SK-N-SH (cell line): ENCODE measurements around the gene PLCB1. TPM values are rescaled to one million over a fixed set of nuclear protein-coding genes. Genes with fewer than 3 reads are reported as not detected.

Experiments used
- CTCF ChIA-PET: fragments of 300-600, 350-600 bp; formaldehyde crosslinking; extraction: SDS; loops from one replicate; lab custom pipeline; 2021; lab: Yijun Ruan, JAX
- POLR2A ChIA-PET: fragments of 350-600 bp; sonication (Branson Sonifier 250); formaldehyde crosslinking; extraction: SDS; loops from one replicate; lab custom pipeline; 2020; ENCODE audit warnings: antibody characterized with exemption, inconsistent platforms; lab: Yijun Ruan, JAX
- DNase-seq: peaks from one replicate; pipeline ENCODE4 v3.0.0; 2012
- H2AFZ ChIP-seq: fragments of 200-600 bp; sonication (generic); 2 replicates; pipeline ENCODE4 v1.8.1; 2016; ENCODE audit warnings: antibody characterized with exemption, mild to moderate bottlenecking, low read depth
- H3F3A ChIP-seq: fragments of 200-600 bp; sonication (generic); replicated peaks from 2 replicates; pipeline ENCODE3; 2016; ENCODE audit warnings: antibody characterized with exemption, mild to moderate bottlenecking; ENCODE audit not compliant: insufficient read depth
- H3K27ac ChIP-seq, 2 experiments: fragments of 200-500 bp in 1 of 2; fragments of 200-600 bp in 1 of 2; sonication (Bioruptor generic) in 1 of 2; sonication (generic), shearing (Covaris generic) in 1 of 2; 2 replicates each; pipeline versions ENCODE4 v1.5.1 to v1.6.1; 2014 to 2016; ENCODE audit warnings: low read depth in 2 of 2, inconsistent platforms in 1 of 2, low read length in 1 of 2, mild to moderate bottlenecking in 1 of 2, mixed read lengths in 1 of 2
- H3K27me3 ChIP-seq: fragments of 200-600 bp; sonication (generic), shearing (Covaris generic); 2 replicates; pipeline ENCODE4 v1.6.1; 2016; ENCODE audit warnings: mixed run types; ENCODE audit not compliant: insufficient read depth
- H3K36me3 ChIP-seq, 2 experiments: fragments of 200-500 bp in 1 of 2; fragments of 200-600 bp in 1 of 2; sonication (Bioruptor generic) in 1 of 2; sonication (generic) in 1 of 2; replicated peaks in 1 of 2; 2 replicates each; pipeline versions ENCODE3 to v1.5.1; 2014 to 2016; ENCODE audit warnings: low read length in 1 of 2, mild to moderate bottlenecking in 1 of 2; ENCODE audit not compliant: insufficient read depth in 2 of 2, control insufficient read depth in 1 of 2
- H3K4me1 ChIP-seq, 2 experiments: fragments of 200-500 bp in 1 of 2; fragments of 200-600 bp in 1 of 2; sonication (Bioruptor generic) in 1 of 2; sonication (generic), shearing (Covaris generic) in 1 of 2; 2 replicates each; pipeline versions ENCODE4 v1.5.1 to v1.6.1; 2014 to 2016; ENCODE audit warnings: low read depth in 1 of 2, low read length in 1 of 2, mixed run types in 1 of 2; ENCODE audit not compliant: insufficient read depth in 2 of 2, control insufficient read depth in 1 of 2
- H3K4me2 ChIP-seq: fragments of 200-600 bp; sonication (generic), shearing (Covaris generic); 2 replicates; pipeline ENCODE4 v1.6.1; 2017; ENCODE audit warnings: mixed run types
- H3K4me3 ChIP-seq, 2 experiments: fragments of 200-500 bp in 1 of 2; fragments of 200-600 bp in 1 of 2; sonication (Bioruptor generic) in 1 of 2; sonication (generic), shearing (Covaris generic) in 1 of 2; 2 replicates each; pipeline versions ENCODE4 v1.5.1 to v1.8.1; 2014 to 2016; ENCODE audit warnings: low read depth in 2 of 2, inconsistent platforms in 1 of 2, low read length in 1 of 2, mild to moderate bottlenecking in 1 of 2, mixed read lengths in 1 of 2, moderate library complexity in 1 of 2
- H3K79me2 ChIP-seq: fragments of 200-600 bp; sonication (generic); 2 replicates; pipeline ENCODE4 v1.8.1; 2017; ENCODE audit warnings: mild to moderate bottlenecking; ENCODE audit not compliant: insufficient read depth
- H3K9ac ChIP-seq: fragments of 200-600 bp; sonication (generic); 2 replicates; pipeline ENCODE4 v1.6.1; 2017; ENCODE audit warnings: mixed run types
- H3K9me2 ChIP-seq: fragments of 200-600 bp; sonication (generic); 2 replicates; pipeline ENCODE4 v1.6.1; 2017; ENCODE audit warnings: mixed run types
- H3K9me3 ChIP-seq: fragments of 200-600 bp; sonication (generic); 2 replicates; pipeline ENCODE4 v1.6.1; 2017; ENCODE audit warnings: mixed run types, mild to moderate bottlenecking, moderate library complexity
- H4K20me1 ChIP-seq: fragments of 200-600 bp; sonication (generic); 2 replicates; pipeline ENCODE4 v1.6.1; 2017; ENCODE audit warnings: mild to moderate bottlenecking, mixed run types; ENCODE audit not compliant: insufficient read depth
- CHD2 ChIP-seq: fragments of 150-350 bp; IDR thresholded peaks from 2 replicates; pipeline ENCODE4 v1.6.1; 2018; ENCODE audit warnings: low read length; ENCODE audit not compliant: partially characterized antibody
- ELF1 ChIP-seq: IDR thresholded peaks from 2 replicates; pipeline ENCODE4 v1.4.0; 2012
- EP300 ChIP-seq, 2 experiments: IDR thresholded peaks; 2 replicates each; pipeline versions ENCODE4 v1.4.0 to v1.6.1; 2012; ENCODE audit warnings: borderline replicate concordance in 1 of 2, low read depth in 1 of 2, low read length in 1 of 2
- EZH2phosphoT487 ChIP-seq: fragments of 200-600 bp; sonication (generic); IDR thresholded peaks from 2 replicates; pipeline ENCODE4 v1.6.1; 2017; ENCODE audit warnings: low read depth, mixed run types, mild to moderate bottlenecking, antibody characterized with exemption, moderate library complexity, borderline replicate concordance
- FOXM1 ChIP-seq: IDR thresholded peaks from 2 replicates; pipeline ENCODE4 v1.4.0; 2012; ENCODE audit warnings: low read depth, mild to moderate bottlenecking
- GATA2 ChIP-seq: sonication (generic); formaldehyde crosslinking; IDR thresholded peaks from 2 replicates; pipeline ENCODE4 v1.5.0; 2020; ENCODE audit warnings: mild to moderate bottlenecking, missing genetic modification reagents
- JUND ChIP-seq: IDR thresholded peaks from 2 replicates; pipeline ENCODE4 v1.4.0; 2012
- MEF2A ChIP-seq: IDR thresholded peaks from 2 replicates; pipeline ENCODE4 v1.4.0; 2012; ENCODE audit warnings: low read depth, borderline replicate concordance
- MXI1 ChIP-seq: IDR thresholded peaks from 2 replicates; pipeline ENCODE4 v1.6.1; 2012; ENCODE audit warnings: mild to moderate bottlenecking, low read depth, low read length, improper control_type of control experiment
- NFIC ChIP-seq: IDR thresholded peaks from 2 replicates; pipeline ENCODE4 v1.4.0; 2012; ENCODE audit warnings: borderline replicate concordance
- NRF1 ChIP-seq: IDR thresholded peaks from 2 replicates; pipeline ENCODE4 v1.6.1; 2012; ENCODE audit warnings: low read depth, mild to moderate bottlenecking, low read length
- RFX5 ChIP-seq: IDR thresholded peaks from 2 replicates; pipeline ENCODE4 v1.6.1; 2012; ENCODE audit warnings: mild to moderate bottlenecking, improper control_type of control experiment, low read length
- RXRA ChIP-seq: IDR thresholded peaks from 2 replicates; pipeline ENCODE4 v1.4.0; 2012; ENCODE audit warnings: low read depth, mild to moderate bottlenecking, borderline replicate concordance
- SIN3A ChIP-seq: IDR thresholded peaks from 2 replicates; pipeline ENCODE4 v1.6.1; 2012; ENCODE audit warnings: low read depth, mild to moderate bottlenecking, low read length, moderate library complexity, borderline replicate concordance
- SMC3 ChIP-seq: IDR thresholded peaks from 2 replicates; pipeline ENCODE4 v1.6.1; 2012; ENCODE audit warnings: low read depth, low read length, improper control_type of control experiment
- TAF1 ChIP-seq: IDR thresholded peaks from 2 replicates; pipeline ENCODE4 v1.6.1; 2012; ENCODE audit warnings: low read depth, mild to moderate bottlenecking, low read length, moderate library complexity, borderline replicate concordance
- TEAD4 ChIP-seq: IDR thresholded peaks from 2 replicates; pipeline ENCODE4 v1.4.0; 2012; ENCODE audit warnings: mild to moderate bottlenecking, borderline replicate concordance; ENCODE audit not compliant: insufficient read depth
- YY1 ChIP-seq: IDR thresholded peaks from 2 replicates; pipeline ENCODE4 v1.4.0; 2012; ENCODE audit warnings: low read depth, mild to moderate bottlenecking
- WGBS: methylation state at CpG from one replicate; pipeline ENCODE4 v1.1.6; 2017; ENCODE audit warnings: low lambda C conversion rate; 5-methylcytosine and 5-hydroxymethylcytosine counted together
- polyA plus RNA-seq, 3 experiments: library from polyadenylated mRNA; depleted of rRNA; stranded (reverse); fragments of >200 nt; gene quantifications; 2 replicates each; pipeline ENCODE4 v1.2.3, GENCODE V29; 2012
- TF ChIP-seq, protein P1 (sequence below): IDR thresholded peaks from 2 replicates; pipeline ENCODE4 v1.4.0; 2012; ENCODE audit warnings: low read depth, borderline replicate concordance
- TF ChIP-seq, protein P2 (sequence below): IDR thresholded peaks from 2 replicates; pipeline ENCODE4 v1.4.0; 2012; ENCODE audit warnings: low read depth
- TF ChIP-seq, protein P3 (sequence below): IDR thresholded peaks from 2 replicates; pipeline ENCODE4; 2012

Gene PLCB1
- polyA plus RNA-seq, 1 of the 3 experiments (the other 2 are of a cell fraction) = 10.5 TPM

DNA sequence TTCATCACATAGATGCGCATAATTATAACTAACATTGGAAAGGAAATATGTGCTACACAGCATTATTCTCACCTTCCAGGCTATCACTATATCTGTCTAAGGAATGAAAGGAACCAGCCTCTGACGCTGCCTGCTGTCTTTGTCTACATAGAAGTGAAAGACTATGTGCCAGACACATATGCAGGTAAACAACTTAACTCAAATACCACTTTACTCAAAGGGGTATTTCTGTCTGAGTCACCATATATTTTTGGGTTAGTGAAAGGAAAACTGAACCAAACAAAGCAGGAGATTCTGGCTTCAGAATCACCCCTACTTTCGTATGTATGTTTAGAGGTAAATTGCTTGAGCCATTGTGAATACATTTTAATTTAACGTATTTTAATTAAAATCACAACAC is 608.2 kb downstream of the PLCB1 start:
- no peak overlapping the region for H3K4me3 ChIP-seq
- no peak overlapping the region for H3K27ac ChIP-seq
- no peaks in the 10 kb centered on the region for H3K4me1 ChIP-seq
- no peak for DNase-seq
- ChIA-PET CTCF (no interaction called here), POLR2A (no interaction called here)
- H4K20me1 ChIP-seq = no peaks in the 10 kb centered on the region
- H3K4me2 ChIP-seq = no peak overlapping the region
- TF ChIP-seq NFIC (no peak), NRF1 (no peak), JUND (no peak), SMC3 (no peak), ELF1 (no peak), FOXM1 (no peak), CHD2 (no peak), EP300 (IDR thresholded peaks at IDR 0.05; ENCODE audit: borderline replicate concordance in 1 of 2, low read depth in 1 of 2, low read length in 1 of 2) (no peak), MEF2A (no peak), GATA2 (CRISPR knock-in tag) (no peak), MXI1 (no peak), YY1 (no peak), RXRA (no peak), SIN3A (no peak), TEAD4 (no peak), EZH2phosphoT487 (no peak), RFX5 (no peak)
- TF ChIP-seq, protein P1, sequence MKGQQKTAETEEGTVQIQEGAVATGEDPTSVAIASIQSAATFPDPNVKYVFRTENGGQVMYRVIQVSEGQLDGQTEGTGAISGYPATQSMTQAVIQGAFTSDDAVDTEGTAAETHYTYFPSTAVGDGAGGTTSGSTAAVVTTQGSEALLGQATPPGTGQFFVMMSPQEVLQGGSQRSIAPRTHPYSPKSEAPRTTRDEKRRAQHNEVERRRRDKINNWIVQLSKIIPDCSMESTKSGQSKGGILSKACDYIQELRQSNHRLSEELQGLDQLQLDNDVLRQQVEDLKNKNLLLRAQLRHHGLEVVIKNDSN = no peak
- TF ChIP-seq, protein P2, sequence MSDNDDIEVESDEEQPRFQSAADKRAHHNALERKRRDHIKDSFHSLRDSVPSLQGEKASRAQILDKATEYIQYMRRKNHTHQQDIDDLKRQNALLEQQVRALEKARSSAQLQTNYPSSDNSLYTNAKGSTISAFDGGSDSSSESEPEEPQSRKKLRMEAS = no peak
- H3K36me3 ChIP-seq = peaks cover 22 to 38% of the 10 kb centered on the region in 2 experiments
- no peaks in the 10 kb centered on the region for H3K9me2 ChIP-seq
- no peak overlapping the region for H2AFZ ChIP-seq
- no peaks in the 10 kb centered on the region for H3K9me3 ChIP-seq
- no peaks in the 10 kb centered on the region for H3K79me2 ChIP-seq
- no peaks in the 10 kb centered on the region for H3K27me3 ChIP-seq
- H3F3A ChIP-seq = no peaks in the 10 kb centered on the region
- 94% methylated on average over 4 of the region's 4 CpGs for WGBS
- H3K9ac ChIP-seq = no peak overlapping the region

DNA sequence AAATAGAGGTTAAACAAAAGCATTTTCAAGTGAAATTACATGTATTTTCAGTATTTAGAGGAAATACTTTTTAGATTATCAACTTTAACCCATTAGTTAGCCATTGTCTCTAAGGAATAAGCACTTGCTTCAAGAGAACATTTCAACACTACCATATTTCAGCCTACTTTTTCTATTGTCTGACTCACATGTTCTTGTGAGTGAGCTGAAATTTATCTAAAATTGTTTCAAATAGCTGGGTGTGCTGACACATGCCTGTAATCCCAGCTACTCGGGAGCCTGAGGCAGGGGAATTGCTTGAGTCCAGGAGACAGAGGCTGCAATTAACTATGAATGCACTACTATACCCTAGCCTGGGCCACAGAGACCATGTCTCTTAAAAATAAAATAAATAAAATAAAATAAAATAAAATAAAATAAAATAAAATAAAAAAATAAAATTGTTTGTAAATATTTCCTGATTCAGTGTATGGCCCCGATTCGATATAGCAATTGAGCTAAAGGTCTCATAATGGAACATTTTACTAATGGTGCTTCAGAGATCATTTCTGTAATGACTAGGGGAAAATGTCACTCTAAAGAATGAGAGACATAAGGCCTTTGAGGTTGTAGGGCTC is 612.3 kb downstream of the PLCB1 start:
- H3K9me3 ChIP-seq = no peaks in the 10 kb centered on the region
- no peak overlapping the region for H3K27ac ChIP-seq
- no peak for DNase-seq
- no peak overlapping the region for H3K4me3 ChIP-seq
- H3K27me3 ChIP-seq = no peaks in the 10 kb centered on the region
- H3K79me2 ChIP-seq = no peaks in the 10 kb centered on the region
- peaks cover 4% of the 10 kb centered on the region for H3F3A ChIP-seq
- no peak overlapping the region for H2AFZ ChIP-seq
- 87% methylated on average over 3 of the region's 3 CpGs for WGBS
- TF ChIP-seq EZH2phosphoT487 (no peak), MEF2A (no peak), RFX5 (no peak), CHD2 (no peak), TAF1 (no peak)
- TF ChIP-seq, protein P3, sequence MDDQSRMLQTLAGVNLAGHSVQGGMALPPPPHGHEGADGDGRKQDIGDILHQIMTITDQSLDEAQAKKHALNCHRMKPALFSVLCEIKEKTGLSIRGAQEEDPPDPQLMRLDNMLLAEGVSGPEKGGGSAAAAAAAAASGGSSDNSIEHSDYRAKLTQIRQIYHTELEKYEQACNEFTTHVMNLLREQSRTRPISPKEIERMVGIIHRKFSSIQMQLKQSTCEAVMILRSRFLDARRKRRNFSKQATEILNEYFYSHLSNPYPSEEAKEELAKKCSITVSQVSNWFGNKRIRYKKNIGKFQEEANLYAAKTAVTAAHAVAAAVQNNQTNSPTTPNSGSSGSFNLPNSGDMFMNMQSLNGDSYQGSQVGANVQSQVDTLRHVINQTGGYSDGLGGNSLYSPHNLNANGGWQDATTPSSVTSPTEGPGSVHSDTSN = no peak
- ChIA-PET CTCF (interaction anchor here (1.1 kb wide), 2 partner anchors 9 to 16 kb away, joined by 3 read pairs; no protein-coding TSS in a partner anchor), POLR2A (no interaction called here)
- peaks cover 0 to 4% of the 10 kb centered on the region in 2 experiments; a peak in 1 of 4 replicates for H3K4me1 ChIP-seq
- no peaks in the 10 kb centered on the region for H4K20me1 ChIP-seq
- no peak overlapping the region for H3K9ac ChIP-seq
- no peaks in the 10 kb centered on the region for H3K9me2 ChIP-seq
- peaks cover 24 to 30% of the 10 kb centered on the region in 2 experiments for H3K36me3 ChIP-seq
- H3K4me2 ChIP-seq = no peak overlapping the region
